ENCODE results near the gene JADE2.

DNA sequence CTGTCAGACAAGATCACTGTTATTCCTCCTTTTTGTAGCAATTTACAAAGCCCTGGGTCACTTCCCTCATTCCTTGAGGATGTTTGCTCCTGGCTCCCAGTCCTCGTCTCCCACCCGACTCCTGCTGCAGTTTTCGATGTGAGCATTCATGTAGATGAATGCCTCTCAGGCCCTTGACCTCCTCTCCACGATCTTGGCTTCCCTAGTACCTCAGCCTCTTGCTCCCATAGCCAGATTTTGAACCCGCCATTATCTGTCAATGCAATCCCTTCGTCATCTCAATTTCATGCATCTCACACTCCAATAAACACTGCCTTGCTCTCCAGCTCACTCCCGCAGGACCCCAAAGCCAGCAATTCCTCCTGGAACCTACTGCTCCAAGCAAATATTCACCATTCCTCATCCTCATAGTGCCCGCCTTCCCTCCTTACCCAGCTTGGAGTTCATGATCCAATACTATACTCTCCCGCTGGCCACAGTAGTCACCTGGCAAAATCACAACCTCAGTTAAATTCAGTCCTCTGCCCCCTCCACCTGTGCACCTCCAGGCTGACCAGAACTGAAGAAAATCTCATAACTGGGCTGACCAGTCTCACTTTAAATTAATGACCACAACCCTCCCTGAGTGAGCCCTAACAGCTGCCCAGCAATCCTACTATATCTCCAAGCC is 35.1 kb upstream of the JADE2 start:
- TF ChIP-seq GATA3 (IDR thresholded peaks at IDR 0.05; ENCODE audit: low read depth, low read length): no peak
- TF ChIP-seq GATA2 (IDR thresholded peaks at IDR 0.05; ENCODE audit: low read depth, low read length): no peak
